Measurements from ENCODE around the gene CPOX. TPM values are rescaled to one million over a fixed set of nuclear protein-coding genes. Genes with fewer than 3 reads are reported as not detected.
A peak's percentile ranks its signal among the peaks of the same experiment; 100 is the strongest.

Gene CPOX
- total RNA-seq, 2 donors from 2014 or later = 23.3 to 31.7 TPM

DNA sequence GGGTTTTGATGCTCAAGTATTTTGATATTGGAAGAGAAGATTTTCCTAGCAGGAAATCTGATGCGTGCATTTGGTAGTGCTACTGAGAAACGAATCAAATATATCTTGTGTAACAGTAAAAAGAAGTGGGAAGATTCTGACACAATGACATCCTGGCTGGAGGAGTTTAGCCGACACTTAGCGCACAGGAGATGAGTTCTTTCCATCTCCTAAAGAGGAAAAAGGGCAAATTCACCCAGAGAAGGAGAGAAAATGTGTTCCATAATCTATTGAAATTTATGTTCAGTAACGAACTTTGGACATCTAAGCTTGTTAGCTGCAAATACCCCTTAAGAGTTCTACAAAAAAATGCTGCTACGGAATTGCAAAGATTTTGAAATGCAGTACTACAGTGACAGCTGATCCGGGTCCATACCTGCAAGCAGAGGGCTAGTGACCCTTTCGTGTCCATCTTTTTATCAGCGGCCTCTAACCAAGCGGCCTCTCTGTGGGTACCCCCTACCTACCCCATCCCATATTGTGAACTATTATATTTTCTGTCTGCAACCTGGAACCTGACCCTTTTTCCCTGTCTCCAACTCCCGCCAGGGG, 971 bp downstream of the CPOX start:
- H3K9ac ChIP-seq (ENCODE audit: low read depth in 2 of 2, low read length in 2 of 2) = peak overlapping the region; percentile 64 to 88
- no peaks in the 10 kb centered on the region for H3K4me1 ChIP-seq
- intact Hi-C loops (cut with DNase I) = loop anchor here (10.0 kb wide), 2 partner anchors 312 to 558 kb away; partner anchors contain the start of genes DCBLD2 and GABRR3
- DNase-seq = no peak
- no peaks in the 10 kb centered on the region for H3K27me3 ChIP-seq
- H3K27ac ChIP-seq = no peak overlapping the region
- no peaks in the 10 kb centered on the region for H3K9me3 ChIP-seq
- peak overlapping the region; percentile 73 for H3K4me3 ChIP-seq
- H3K36me3 ChIP-seq = no peaks in the 10 kb centered on the region
- TF ChIP-seq, protein P1, sequence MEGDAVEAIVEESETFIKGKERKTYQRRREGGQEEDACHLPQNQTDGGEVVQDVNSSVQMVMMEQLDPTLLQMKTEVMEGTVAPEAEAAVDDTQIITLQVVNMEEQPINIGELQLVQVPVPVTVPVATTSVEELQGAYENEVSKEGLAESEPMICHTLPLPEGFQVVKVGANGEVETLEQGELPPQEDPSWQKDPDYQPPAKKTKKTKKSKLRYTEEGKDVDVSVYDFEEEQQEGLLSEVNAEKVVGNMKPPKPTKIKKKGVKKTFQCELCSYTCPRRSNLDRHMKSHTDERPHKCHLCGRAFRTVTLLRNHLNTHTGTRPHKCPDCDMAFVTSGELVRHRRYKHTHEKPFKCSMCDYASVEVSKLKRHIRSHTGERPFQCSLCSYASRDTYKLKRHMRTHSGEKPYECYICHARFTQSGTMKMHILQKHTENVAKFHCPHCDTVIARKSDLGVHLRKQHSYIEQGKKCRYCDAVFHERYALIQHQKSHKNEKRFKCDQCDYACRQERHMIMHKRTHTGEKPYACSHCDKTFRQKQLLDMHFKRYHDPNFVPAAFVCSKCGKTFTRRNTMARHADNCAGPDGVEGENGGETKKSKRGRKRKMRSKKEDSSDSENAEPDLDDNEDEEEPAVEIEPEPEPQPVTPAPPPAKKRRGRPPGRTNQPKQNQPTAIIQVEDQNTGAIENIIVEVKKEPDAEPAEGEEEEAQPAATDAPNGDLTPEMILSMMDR (IDR thresholded peaks at IDR 0.05) = no peak

DNA sequence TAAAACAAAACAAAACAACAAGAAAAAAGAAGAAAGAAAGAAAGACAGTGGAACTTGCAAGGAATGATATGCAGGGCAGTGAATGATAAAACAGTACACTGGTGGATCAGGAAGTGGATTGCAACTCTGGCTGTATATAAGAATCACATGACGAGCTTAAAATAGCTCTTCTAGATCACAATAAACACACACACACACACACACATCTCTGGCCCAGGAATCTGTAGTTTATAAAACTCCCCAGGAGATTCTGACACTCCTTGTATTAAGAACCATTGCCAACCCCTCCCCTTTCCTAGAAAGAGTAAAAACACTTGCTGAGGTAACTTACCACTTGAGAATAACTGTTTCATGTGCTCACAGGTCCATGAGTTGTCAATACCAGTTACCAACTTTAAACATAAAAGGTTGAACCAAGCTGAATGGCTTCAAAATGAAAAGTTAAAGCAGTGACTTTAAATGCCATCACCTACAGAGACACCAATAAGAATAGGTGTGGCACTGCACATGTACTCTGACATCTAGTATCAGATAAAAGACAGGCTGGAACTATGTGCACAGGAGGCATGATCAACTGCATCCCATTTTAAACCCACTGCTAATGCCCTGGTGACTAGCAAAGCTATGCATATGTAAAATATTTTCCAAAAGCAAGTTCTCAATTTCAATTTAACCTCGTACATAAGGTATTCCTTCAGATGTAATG, 3.9 kb downstream of the CPOX start:
- no peaks in the 10 kb centered on the region for H3K9me3 ChIP-seq
- no peaks in the 10 kb centered on the region for H3K27me3 ChIP-seq
- no peak overlapping the region for H3K9ac ChIP-seq (ENCODE audit: low read depth in 2 of 2, low read length in 2 of 2)
- no peak for DNase-seq
- intact Hi-C loops (cut with DNase I) = loop anchor here (10.0 kb wide), 3 partner anchors 245 to 555 kb away; partner anchors contain the start of genes DCBLD2 and GABRR3
- no peaks in the 10 kb centered on the region for H3K36me3 ChIP-seq
- H3K4me1 ChIP-seq = no peaks in the 10 kb centered on the region
- no peak overlapping the region for H3K27ac ChIP-seq
- H3K4me3 ChIP-seq = no peak overlapping the region
- TF ChIP-seq, protein P1 (IDR thresholded peaks at IDR 0.05) = no peak

DNA sequence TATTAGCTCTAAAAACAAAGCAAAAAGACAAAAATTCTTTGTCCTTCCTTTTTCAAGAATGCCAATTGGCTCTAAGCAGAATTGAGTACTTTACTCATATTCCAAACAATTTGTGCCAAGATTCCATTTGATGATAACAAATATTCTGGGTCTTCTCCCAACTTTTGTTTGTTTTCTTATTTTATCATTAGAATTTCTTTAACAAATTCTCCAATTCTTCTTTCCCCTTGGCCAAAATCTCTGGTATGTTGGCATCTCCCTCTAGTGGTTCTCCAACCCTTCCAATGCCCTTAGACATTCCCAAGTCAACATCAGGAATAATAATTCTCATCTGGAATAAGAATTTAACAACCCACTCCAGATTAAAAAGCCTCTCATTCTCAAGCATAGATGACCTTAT, 5.3 kb downstream of the CPOX start:
- Histone ChIP-seq H3K9ac (ENCODE audit: low read depth in 2 of 2, low read length in 2 of 2) (no peak overlapping the region), H3K36me3 (no peaks in the 10 kb centered on the region), H3K27me3 (no peaks in the 10 kb centered on the region), H3K4me1 (no peaks in the 10 kb centered on the region), H3K4me3 (no peak overlapping the region), H3K9me3 (no peaks in the 10 kb centered on the region), H3K27ac (no peak overlapping the region)
- DNase-seq = no peak
- intact Hi-C loops (cut with DNase I) = loop anchor here (10.0 kb wide), 1 partner anchor 243 kb away; no protein-coding TSS in a partner anchor
- TF ChIP-seq, protein P1 (IDR thresholded peaks at IDR 0.05) = no peak

DNA sequence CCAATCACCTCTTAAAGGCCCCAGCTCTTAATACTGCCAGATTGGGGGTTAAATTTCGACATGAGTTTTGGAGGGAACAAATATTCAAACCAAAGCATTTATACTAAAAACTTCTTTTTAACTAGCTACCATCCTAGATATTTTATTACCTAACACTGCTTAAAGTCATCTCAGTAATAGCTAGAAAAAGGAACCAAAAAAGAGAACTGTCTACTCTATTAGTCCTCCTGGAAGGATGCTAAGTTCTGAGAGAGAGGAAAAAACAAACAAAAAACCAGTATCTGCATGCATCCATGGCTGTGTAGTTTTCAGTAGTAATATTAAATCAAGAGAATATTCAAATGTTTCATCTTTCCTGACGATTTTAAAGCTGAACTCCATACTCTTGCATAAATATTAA, 5.8 kb downstream of the CPOX start:
- Histone ChIP-seq H3K27ac (no peak overlapping the region), H3K9me3 (no peaks in the 10 kb centered on the region), H3K36me3 (no peaks in the 10 kb centered on the region), H3K4me1 (no peaks in the 10 kb centered on the region), H3K4me3 (no peak overlapping the region), H3K27me3 (no peaks in the 10 kb centered on the region), H3K9ac (ENCODE audit: low read depth in 2 of 2, low read length in 2 of 2) (no peak overlapping the region)
- intact Hi-C loops (cut with DNase I) = loop anchor here (10.0 kb wide), 1 partner anchor 243 kb away; no protein-coding TSS in a partner anchor
- TF ChIP-seq, protein P1 (IDR thresholded peaks at IDR 0.05) = no peak
- no peak for DNase-seq

DNA sequence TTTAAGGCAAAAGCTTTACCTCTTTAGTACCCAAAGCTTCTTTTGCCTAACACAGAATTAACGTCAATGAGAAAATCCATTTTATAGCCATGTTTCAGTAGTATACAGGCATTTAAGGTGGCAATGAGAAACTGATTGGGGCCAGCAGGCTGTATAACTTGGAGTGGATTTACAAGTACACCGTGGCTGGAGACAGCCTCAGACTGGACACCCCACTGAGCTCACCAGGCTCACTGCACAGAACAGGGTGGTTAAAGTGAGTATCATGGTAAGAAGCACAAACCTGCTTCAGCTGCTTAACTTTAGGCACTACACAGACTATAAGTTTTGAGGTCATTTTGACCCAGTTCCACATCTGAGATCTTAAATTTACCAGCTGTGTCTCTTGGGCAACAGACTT, 8.9 kb downstream of the CPOX start:
- no peak overlapping the region for H3K9ac ChIP-seq (ENCODE audit: low read depth in 2 of 2, low read length in 2 of 2)
- DNase-seq = no peak
- H3K9me3 ChIP-seq = no peaks in the 10 kb centered on the region
- H3K27ac ChIP-seq = no peak overlapping the region
- intact Hi-C loops (cut with DNase I) = loop anchor here (10.0 kb wide), 1 partner anchor 240 kb away; no protein-coding TSS in a partner anchor
- H3K4me1 ChIP-seq = no peaks in the 10 kb centered on the region
- no peaks in the 10 kb centered on the region for H3K36me3 ChIP-seq
- H3K4me3 ChIP-seq = no peak overlapping the region
- TF ChIP-seq, protein P1 (IDR thresholded peaks at IDR 0.05) = no peak
- H3K27me3 ChIP-seq = no peaks in the 10 kb centered on the region

Data from colonic mucosa (tissue), 4 donors.